Nucleus accumbens (tissue), 56 donors: ENCODE measurements around the gene ZNF184.
A peak's percentile ranks its signal among the peaks of the same experiment; 100 is the strongest.
"Not testable (repeated sequence)": the region's sequence is repeated elsewhere in the genome, so short reads cannot be mapped to it uniquely, and the experiment has no call there.

Experiments used
- DNase-seq, 56 donors: peaks; one replicate each; lab custom pipeline; 2025; lab: John Stamatoyannopoulos, UW

Gene ZNF184

GRCh38 chr6:27428966-27429365 lies 43.9 kb downstream of the ZNF184 start:
- no peak for DNase-seq

- no peak for DNase-seq
Observed at GRCh38 chr6:27428502-27428901, 44.4 kb downstream of the ZNF184 start.

- DNase-seq = peak in 25 of 56 donors; percentile 0 to 67 (median 29)
Observed at GRCh38 chr6:27426045-27426620, 46.8 kb downstream of the ZNF184 start.

- DNase-seq = not testable (repeated sequence)
Observed at GRCh38 chr6:27424851-27425250, 48.1 kb downstream of the ZNF184 start.

- peak in 16 of 56 donors; percentile 0 to 50 (median 10) for DNase-seq
Observed at GRCh38 chr6:27422651-27423332, 50.1 kb downstream of the ZNF184 start.

DNA sequence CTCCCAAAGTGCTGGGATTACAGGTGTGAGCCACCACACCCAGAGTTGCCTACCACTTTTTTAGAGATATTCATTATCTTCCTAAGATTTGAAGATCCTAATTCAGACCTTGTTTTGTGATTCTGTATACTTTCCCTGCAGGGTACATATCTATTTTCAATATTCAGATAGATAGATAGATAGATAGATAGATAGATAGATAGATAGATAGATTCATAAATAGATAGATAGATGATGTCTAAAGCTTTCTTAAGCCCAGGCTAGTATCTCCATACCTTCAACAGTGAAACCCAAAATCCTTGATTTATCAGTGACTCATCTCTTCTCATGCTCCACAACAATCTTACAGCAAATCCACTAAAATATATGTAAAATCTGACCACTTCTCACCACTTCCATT lies 53.5 kb downstream of the ZNF184 start:
- DNase-seq = no peak

DNA sequence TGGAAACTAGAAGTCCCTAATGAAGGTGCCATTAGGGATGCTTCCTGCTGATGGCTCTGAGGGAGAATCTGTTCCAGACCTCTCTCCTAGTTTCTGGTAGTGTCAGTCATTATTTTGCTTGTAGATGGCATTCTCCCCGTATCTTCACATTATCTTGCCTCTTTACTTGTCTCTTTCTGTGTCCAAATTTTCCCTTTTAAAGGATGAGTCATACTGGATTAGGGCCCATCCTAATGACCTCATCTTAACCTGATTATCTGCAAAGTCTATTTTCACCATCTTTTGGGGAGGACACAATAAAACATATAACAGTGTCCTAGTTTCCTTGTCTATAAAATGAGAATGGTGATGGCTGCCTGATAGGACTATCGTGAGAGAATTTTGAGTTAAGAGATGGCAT lies 57.0 kb downstream of the ZNF184 start:
- DNase-seq = no peak

GRCh38 chr6:27414996-27415395 lies 57.9 kb downstream of the ZNF184 start:
- DNase-seq = no peak

- no peak for DNase-seq
Observed at GRCh38 chr6:27414300-27414699, 58.6 kb downstream of the ZNF184 start.

DNA sequence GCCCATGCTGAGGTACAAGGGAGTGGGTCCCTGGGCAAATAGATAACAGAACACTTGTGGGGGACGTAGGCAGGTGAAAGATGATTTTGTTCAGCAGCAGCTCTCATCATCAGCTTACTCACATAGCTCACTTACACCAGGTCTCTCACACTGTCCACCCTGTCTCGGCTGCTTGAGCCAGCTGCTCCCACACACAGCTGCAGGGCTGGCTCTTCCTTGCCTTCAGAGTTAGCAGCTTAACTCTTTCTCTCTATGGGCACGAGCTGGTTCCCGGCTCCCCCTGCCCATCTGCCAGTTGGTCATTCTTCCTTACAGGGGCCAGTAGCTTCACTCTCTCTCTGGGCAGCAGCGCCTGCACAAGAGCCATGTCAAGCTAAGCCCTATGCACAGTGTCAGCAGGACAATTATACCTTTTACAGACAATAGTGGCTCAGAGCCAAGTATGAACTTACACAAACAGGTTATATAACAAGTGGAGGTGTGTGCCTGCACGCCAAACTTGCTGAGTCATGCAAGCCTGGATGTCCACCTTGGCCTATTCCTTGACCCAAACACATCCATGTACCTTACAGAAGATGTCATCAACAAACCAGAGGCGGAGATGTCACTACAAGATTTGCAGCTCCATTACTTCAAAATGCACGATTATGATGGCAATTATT lies 65.6 kb downstream of the ZNF184 start:
- DNase-seq = peak in 1 of 56 donors; percentile 3

DNA sequence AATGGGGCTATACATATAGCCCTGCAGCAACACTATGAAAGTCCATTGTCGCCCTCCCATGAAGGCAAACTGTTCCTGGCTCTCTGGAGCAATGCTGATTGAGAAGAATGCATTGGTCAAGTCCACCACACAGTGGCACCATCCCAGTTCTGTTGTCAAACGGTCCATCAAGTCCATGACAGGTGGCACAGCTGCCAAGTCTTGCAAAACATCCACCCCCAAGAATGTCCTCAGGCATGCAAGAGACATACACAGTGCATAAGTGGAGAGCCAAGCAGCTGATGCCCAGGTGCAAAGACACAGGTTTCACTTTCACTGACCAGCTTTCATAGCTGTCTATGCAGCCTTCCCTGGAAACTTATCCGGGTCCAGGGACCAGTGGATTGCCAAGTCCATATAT lies 66.8 kb downstream of the ZNF184 start:
- DNase-seq = no peak

DNA sequence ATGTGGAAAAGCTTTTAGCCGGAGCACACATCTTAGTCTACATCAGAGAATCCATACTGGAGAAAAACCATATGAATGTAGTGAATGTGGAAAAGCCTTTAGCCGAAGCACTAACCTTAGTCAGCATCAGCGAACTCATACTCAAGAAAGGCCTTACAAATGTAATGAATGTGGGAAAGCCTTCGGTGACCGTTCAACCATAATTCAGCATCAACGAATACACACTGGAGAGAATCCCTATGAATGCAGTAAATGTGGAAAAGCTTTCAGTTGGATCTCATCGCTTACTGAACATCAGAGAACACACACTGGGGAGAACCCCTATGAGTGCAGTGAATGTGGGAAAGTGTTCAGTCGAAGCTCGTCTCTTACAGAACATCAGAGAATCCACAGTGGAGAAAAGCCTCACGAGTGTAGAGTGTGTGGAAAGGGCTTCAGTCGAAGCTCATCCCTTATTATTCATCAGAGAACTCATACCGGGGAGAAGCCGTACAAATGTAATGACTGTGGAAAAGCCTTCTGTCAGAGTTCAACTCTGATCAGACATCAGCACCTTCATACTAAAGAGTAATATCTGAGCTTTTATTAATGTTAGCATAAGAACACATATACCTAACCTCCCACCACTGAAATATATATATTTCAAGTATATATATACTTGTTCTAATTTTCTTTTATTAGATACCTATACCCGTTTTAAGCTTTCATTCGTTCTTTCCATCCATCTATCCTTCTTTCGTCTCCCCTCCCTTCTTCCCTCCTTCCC lies 71.8 kb downstream of the ZNF184 start:
- DNase-seq = no peak
